GM18870 (cell line): ENCODE data around the gene NOS1AP.
A peak's percentile ranks its signal among the peaks of the same experiment; 100 is the strongest.

ENCODE experiments used
- ATAC-seq: cut with Tn5 transposase; IDR thresholded peaks from one replicate; pipeline ENCODE4 v1.9.1; 2021; ENCODE audit warnings: moderate library complexity; ENCODE audit not compliant: unreplicated experiment

Gene NOS1AP

DNA sequence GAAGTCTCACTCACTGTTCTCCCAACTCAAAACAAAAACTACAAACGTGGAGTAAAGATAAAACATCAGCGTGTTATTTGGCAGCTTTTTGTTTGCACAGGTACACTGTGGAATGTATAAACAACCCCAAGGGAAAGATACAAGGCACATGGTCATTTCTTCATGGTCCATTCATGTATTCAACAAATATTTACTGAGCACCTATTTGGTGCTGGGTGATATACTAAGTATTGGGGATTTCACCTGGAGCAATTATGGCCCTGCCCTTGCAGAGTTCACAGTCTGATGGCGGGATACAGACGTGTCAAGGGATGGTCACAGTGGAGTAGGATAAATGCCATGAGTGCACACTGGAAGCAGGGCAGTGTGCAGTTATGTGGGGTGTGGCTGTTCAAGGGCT, 171.1 kb downstream of the NOS1AP start:
- no peak for ATAC-seq

GRCh38 chr1:162242804-162243203, 173.3 kb downstream of the NOS1AP start:
- ATAC-seq: no peak

GRCh38 chr1:162248854-162249535, 179.5 kb downstream of the NOS1AP start:
- no peak for ATAC-seq

GRCh38 chr1:162250004-162250730, 180.7 kb downstream of the NOS1AP start:
- ATAC-seq: no peak

GRCh38 chr1:162251102-162251501, 181.6 kb downstream of the NOS1AP start:
- ATAC-seq: no peak

GRCh38 chr1:162252214-162252613, 182.7 kb downstream of the NOS1AP start:
- ATAC-seq: no peak

GRCh38 chr1:162253790-162254189, 184.3 kb downstream of the NOS1AP start:
- ATAC-seq: no peak

GRCh38 chr1:162256287-162256686, 186.8 kb downstream of the NOS1AP start:
- ATAC-seq: no peak

GRCh38 chr1:162258394-162258793, 188.9 kb downstream of the NOS1AP start:
- ATAC-seq: no peak

GRCh38 chr1:162259894-162260455, 190.5 kb downstream of the NOS1AP start:
- no peak for ATAC-seq

DNA sequence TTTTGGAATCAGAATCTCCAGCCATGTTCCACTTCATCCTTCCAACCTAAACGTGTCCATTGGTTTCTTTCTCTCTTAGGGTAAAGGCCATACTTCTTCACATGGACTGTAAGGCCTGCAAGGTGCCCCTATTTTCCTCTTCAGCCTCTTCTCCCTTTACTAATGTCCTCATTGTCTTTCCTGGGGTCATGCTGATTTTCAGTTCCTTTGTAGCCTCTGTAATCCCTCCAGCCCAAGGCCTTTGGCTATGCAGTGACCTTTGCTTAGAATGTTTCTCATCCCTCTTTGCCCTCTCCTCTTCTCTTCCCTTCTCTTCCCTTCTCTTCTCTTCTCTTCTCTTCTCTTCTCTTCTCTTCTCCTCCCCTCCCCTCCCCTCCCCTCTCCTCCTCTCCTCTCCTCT, 194.6 kb downstream of the NOS1AP start:
- ATAC-seq: no peak

GRCh38 chr1:162265983-162266382, 196.5 kb downstream of the NOS1AP start:
- ATAC-seq: peak; percentile 58

- no peak for ATAC-seq
Measured at GRCh38 chr1:162270016-162270770, 200.7 kb downstream of the NOS1AP start.

DNA sequence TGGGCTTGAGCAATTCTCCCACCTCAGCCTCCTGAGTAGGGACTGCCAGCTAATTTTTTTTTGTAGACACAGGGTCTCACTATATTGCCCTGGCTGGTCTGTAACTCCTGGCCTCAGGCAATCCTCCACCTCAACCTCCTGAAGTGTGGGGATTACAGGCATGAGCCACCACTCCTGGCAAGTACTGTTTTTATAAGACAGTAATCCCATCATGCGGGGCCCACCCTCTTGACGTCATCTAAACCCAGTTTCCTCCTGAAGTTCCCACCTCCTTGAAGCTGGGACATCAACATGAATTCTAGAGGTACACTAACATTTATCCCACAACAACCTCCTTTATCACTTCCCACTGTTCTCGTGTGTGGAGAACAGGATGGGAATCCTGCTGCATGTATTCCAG, 202.5 kb downstream of the NOS1AP start:
- no peak for ATAC-seq

- ATAC-seq: no peak
Measured at GRCh38 chr1:162272419-162272818, 202.9 kb downstream of the NOS1AP start.

DNA sequence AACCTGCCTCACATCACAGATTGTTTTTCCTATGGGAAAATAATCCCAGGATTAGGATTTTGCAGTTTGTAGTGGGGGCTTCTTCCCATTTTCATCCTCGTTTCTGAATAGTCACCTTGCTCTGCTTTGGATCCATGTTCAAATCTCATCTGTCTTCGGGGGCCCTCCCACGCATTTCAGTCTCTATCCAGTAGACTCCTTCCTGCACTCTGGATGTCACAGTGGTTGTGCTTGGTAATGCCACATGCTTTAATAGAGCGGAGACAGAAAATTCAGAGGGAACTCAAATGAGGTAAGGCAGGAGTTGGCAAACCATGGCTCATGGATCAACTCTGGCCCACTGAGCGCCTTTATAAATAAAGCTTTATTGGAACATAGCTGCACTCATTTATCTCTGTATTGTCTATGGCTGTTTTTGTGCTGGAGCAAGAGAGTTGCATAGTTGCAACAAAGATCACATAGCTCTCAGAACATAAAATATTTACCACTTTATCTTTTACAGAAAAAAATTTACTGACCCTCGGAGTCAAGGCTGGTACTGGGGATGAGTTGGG, 206.2 kb downstream of the NOS1AP start:
- no peak for ATAC-seq

DNA sequence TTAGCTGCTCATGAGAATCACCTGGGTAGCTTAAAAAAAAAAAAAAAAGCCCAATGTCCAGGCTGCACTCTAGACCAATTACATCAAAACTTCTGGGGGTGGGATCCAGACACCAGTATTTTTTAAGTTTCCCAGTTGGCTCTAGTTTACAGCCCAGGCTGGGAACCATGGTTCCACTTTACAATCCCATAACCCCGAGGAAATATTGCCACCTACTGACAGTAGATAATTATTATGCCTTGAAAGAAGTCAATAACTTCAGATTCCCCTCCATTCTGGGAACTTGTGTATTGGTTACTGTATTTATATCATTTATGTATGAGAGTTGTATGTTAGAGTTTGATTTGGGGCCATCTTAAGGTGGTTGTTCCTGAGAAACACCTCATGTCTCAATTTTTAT, 207.0 kb downstream of the NOS1AP start:
- no peak for ATAC-seq

DNA sequence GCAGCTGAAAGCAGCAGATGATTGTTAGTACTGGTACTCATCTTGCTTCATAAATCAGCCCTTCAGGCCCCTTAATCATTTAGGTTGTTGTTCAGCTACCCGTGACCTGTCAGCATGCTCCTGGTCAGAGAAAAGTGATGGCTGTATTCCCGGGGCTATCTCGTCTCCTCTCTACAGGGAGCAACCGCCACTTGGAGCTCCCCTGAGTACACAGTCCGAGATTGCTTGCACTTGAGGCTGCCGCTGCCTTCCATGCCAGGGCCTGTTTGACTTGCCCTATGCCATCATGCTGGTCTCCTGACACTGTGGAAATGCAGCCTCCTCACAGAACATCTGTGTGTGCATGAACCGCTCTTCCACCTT, 209.6 kb downstream of the NOS1AP start:
- no peak for ATAC-seq

- ATAC-seq: no peak
Measured at GRCh38 chr1:162281426-162281825, 211.9 kb downstream of the NOS1AP start.

GRCh38 chr1:162283657-162284056, 214.2 kb downstream of the NOS1AP start:
- no peak for ATAC-seq

DNA sequence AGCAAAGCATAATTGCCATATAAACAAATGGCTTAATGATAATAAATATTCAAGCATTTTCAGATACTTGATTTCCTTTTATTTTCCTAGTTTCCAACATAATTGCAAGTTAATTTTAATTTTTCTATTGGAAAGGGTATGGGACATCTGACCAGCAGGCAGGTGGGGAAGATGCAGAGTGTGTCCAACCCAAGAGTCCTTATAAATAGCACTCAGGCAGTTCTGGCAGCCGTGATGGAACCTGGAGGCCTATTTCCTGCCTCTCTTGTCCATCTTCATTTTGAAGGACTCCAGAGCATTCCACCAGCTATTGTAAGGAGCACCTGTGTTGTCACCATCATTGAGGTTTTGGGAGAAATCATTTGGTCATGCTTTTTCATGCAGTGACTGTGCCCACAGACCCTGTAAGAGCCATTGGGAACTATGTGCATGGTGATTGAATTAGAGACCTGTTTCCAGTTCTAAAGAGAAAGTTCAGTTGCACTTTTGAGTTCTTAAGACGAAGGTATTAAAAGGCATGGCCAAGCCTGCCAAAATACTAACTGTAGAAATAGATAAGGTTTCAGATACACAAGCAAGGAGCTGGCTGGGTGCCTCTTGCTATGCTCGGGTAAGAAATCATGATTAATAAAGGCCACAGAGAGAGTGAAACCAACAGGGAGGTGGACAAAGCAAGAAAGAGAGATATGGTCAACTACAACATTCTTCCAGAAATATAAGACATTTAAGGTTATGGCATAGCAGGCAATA, 214.9 kb downstream of the NOS1AP start:
- ATAC-seq: no peak
